GM18951 (cell line): ENCODE data around the gene DIS3.

Experiments used
- POLR2A ChIP-seq: IDR thresholded peaks from 4 replicates; pipeline ENCODE4 v1.6.1; 2011; ENCODE audit warnings: mild to moderate bottlenecking; ENCODE audit not compliant: insufficient read length, insufficient read depth; ENCODE audit errors: extremely low read depth
- in situ Hi-C: fragments of 300-500 bp; cut with MboI; formaldehyde crosslinking; loops from one replicate; pipeline ENCODE4 v1.12.0; 2022; ENCODE audit warnings: low sequenced_read_pairs, mixed read lengths, inconsistent platforms; ENCODE audit not compliant: unreplicated experiment

Gene DIS3

GRCh38 chr13:72716776-72717175 lies 64.9 kb downstream of the DIS3 start:
- in situ Hi-C loops = no loop called here
- no peak for TF ChIP-seq POLR2A
